ENCODE results near the gene SNRPF.
"Not testable (repeated sequence)": the region's sequence is repeated elsewhere in the genome, so short reads cannot be mapped to it uniquely, and the experiment has no call there.

The SNRPF gene

GRCh38 chr12:95836630-95837239, 22.0 kb upstream of the SNRPF start:
- Histone ChIP-seq H3K27ac (no peak overlapping the region), H3K27me3 (peaks cover 53% of the 10 kb centered on the region), H3K4me3 (ENCODE audit: low read depth in 1 of 2, low read length in 1 of 2) (no peak overlapping the region), H3K36me3 (no peaks in the 10 kb centered on the region), H3K9me3 (no peaks in the 10 kb centered on the region), H3K4me1 (ENCODE audit: control insufficient read depth in 1 of 2, insufficient read depth in 1 of 2, low read depth in 1 of 2, low read length in 1 of 2) (no peaks in the 10 kb centered on the region)
- TF ChIP-seq, protein P1, sequence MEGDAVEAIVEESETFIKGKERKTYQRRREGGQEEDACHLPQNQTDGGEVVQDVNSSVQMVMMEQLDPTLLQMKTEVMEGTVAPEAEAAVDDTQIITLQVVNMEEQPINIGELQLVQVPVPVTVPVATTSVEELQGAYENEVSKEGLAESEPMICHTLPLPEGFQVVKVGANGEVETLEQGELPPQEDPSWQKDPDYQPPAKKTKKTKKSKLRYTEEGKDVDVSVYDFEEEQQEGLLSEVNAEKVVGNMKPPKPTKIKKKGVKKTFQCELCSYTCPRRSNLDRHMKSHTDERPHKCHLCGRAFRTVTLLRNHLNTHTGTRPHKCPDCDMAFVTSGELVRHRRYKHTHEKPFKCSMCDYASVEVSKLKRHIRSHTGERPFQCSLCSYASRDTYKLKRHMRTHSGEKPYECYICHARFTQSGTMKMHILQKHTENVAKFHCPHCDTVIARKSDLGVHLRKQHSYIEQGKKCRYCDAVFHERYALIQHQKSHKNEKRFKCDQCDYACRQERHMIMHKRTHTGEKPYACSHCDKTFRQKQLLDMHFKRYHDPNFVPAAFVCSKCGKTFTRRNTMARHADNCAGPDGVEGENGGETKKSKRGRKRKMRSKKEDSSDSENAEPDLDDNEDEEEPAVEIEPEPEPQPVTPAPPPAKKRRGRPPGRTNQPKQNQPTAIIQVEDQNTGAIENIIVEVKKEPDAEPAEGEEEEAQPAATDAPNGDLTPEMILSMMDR (IDR thresholded peaks at IDR 0.05) = no peak

DNA sequence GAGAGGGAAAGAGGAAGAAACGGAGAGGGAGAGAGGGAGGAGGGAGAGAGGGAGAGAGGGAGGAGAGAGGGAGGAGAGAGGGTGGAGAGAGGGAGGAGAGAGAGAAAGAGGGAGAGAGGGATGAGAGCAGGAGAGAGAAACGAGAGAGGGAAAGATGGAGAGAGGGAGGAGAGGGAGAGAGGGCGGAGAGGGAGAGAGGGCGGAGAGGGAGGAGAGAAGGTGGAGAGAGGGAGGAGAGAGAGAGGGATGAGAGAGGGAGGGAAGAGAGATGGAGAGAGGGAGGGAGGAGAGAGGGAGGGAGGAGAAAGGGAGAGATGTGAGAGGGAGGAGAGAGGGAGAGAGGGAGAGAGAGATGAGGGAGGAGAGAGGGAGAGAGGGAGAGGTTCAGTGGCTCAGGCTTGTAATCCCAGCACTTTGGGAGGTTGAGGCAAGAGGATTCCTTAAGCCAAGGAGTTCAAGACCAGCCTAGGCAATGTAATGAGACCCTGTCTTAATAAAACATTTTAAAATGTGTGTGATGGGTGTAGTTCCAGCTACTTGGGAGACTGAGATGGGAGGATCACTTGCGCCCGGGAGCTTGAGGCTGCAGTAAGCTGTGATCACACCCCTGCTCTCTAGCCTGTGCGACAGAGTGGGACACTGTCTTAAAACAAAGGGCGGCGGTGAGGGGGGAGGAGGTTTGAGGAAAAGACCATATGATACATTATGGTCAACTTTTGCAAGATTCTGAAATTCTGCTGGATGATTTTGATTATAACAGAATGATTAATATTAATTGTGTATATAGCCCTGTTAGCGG, 21.3 kb upstream of the SNRPF start:
- TF ChIP-seq, protein P1 (IDR thresholded peaks at IDR 0.05) = no peak
- Histone ChIP-seq H3K4me1 (ENCODE audit: control insufficient read depth in 1 of 2, insufficient read depth in 1 of 2, low read depth in 1 of 2, low read length in 1 of 2) (no peaks in the 10 kb centered on the region), H3K27ac (no peak overlapping the region), H3K4me3 (ENCODE audit: low read depth in 1 of 2, low read length in 1 of 2) (no peak overlapping the region), H3K36me3 (no peaks in the 10 kb centered on the region), H3K27me3 (peaks cover 54% of the 10 kb centered on the region), H3K9me3 (no peaks in the 10 kb centered on the region)

DNA sequence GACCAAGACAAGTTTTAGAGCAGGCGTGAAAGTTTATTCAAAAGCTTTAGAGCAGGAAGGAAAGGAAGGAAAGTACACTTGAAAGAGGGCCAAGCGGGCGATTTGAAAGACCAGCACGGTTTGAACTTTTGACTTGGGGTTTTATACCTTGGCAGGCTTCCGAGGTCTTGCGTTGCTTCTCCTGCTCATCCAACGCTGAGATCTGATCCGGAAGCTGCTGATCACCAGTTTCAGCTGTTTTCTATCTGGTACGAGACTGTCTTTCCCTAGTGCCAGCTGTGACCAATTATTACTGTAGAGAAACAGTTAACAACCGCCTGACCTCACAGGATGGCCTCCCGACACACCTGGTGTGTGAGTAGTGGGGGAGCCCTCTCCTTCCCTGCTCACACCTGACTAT, 20.6 kb upstream of the SNRPF start:
- no peaks in the 10 kb centered on the region for H3K9me3 ChIP-seq
- no peaks in the 10 kb centered on the region for H3K36me3 ChIP-seq
- no peak overlapping the region for H3K27ac ChIP-seq
- H3K27me3 ChIP-seq = peaks cover 61% of the 10 kb centered on the region
- no peak overlapping the region for H3K4me3 ChIP-seq (ENCODE audit: low read depth in 1 of 2, low read length in 1 of 2)
- TF ChIP-seq, protein P1 (IDR thresholded peaks at IDR 0.05) = no peak
- H3K4me1 ChIP-seq (ENCODE audit: control insufficient read depth in 1 of 2, insufficient read depth in 1 of 2, low read depth in 1 of 2, low read length in 1 of 2) = no peaks in the 10 kb centered on the region

DNA sequence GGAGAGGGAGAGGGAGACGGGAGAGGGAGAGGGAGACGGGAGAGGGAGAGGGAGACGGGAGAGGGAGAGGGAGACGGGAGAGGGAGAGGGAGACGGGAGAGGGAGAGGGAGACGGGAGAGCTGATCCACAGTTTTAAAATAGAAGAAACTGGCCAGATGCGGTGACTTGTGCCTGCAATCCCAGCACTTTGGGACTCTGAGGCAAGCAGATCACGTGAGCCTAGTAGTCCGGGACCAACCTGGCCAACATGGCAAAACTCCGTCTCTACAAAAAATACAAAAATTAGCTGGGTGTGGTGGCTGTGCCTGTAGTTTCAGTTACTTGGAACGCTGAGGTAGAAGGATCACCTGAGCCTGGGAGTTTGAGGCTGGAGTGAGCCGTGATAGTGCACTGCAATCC, 16.3 kb upstream of the SNRPF start:
- H3K4me1 ChIP-seq (ENCODE audit: control insufficient read depth in 1 of 2, insufficient read depth in 1 of 2, low read depth in 1 of 2, low read length in 1 of 2); H3K36me3 ChIP-seq; H3K27ac ChIP-seq; H3K9me3 ChIP-seq; H3K4me3 ChIP-seq (ENCODE audit: low read depth in 1 of 2, low read length in 1 of 2): not testable (repeated sequence)
- H3K27me3 ChIP-seq = peaks cover 71% of the 10 kb centered on the region

DNA sequence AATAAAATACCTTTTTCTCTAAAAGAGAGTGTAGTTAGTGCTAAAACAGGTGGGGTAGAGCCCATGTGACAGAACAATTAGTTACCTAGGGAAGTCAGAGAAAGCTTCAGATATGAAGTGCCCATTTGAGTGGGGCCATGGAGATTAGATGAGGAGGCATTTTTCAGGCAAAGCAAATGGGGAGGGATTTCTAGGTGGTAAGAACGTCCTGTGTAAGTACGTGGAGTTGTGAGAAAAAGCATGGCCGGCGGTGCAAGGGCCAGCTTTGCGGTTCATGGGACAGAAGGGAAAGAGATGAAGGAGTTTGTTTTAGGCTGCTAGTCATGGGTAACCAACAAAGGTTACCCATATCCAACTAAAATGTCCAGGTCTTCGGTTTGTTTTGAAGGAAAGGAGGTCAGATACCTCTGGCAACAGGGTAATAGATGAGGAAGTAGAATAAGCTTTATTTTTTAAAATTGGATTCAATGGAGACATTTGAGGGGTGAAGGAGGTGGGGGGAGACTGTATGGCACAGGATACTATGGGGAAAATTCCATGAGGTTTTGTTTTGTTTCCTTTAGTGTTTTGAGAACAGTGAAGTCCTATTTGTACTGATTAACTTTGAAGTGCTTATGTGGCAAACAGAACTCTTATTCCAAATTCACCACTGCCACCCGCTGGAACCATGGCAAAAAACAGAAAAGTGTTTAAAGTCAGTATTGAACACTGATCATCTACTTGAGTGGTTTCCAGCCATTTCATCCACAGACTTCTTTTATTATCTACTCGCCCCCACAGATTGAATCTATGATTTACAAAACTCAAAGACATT, 10.0 kb upstream of the SNRPF start:
- H3K4me1 ChIP-seq (ENCODE audit: control insufficient read depth in 1 of 2, insufficient read depth in 1 of 2, low read depth in 1 of 2, low read length in 1 of 2) = no peaks in the 10 kb centered on the region
- no peaks in the 10 kb centered on the region for H3K36me3 ChIP-seq
- H3K27me3 ChIP-seq = peaks cover 89% of the 10 kb centered on the region
- no peak overlapping the region for H3K27ac ChIP-seq
- H3K9me3 ChIP-seq = no peaks in the 10 kb centered on the region
- TF ChIP-seq, protein P1 (IDR thresholded peaks at IDR 0.05) = no peak
- no peak overlapping the region for H3K4me3 ChIP-seq (ENCODE audit: low read depth in 1 of 2, low read length in 1 of 2)

All from neutrophil (primary cell).